ENCODE results near the gene SERAC1.
A peak's percentile ranks its signal among the peaks of the same experiment; 100 is the strongest.
"Not testable (repeated sequence)": the region's sequence is repeated elsewhere in the genome, so short reads cannot be mapped to it uniquely, and the experiment has no call there.

Gene SERAC1

GRCh38 chr6:158168040-158168289, at the start of gene SERAC1:
Gene SERAC1, minus strand, starts transcription at chr6:158168262. Its CDS starts 9,899 bp downstream, at chr6:158158363.
- TF ChIP-seq POLR2AphosphoS5 (IDR thresholded peaks at IDR 0.05; ENCODE audit: borderline replicate concordance, low read depth, low read length) (no peak), FOXP2 (optimal IDR thresholded peaks at IDR 0.05; ENCODE audit: control extremely low read depth, extremely low read length, insufficient read depth) (no peak), EZH2 (IDR thresholded peaks at IDR 0.05) (no peak)
- peak within 1 kb of the TSS; percentile 96 for H3K4me3 ChIP-seq
- no peak for DNase-seq (ENCODE audit: low read depth, low spot score)
- peak within 1 kb of the TSS; percentile 61; the same call in 1 of the 2 replicates for H3K27ac ChIP-seq
- peaks cover 22% of the 10 kb centered on the region for H3K36me3 ChIP-seq (ENCODE audit: insufficient read depth, low read length)
- peak within 1 kb of the TSS; percentile 97 for H3K9ac ChIP-seq (ENCODE audit: insufficient read length)
- H3K9me3 ChIP-seq (ENCODE audit: low read depth, low read length): no peaks in the 10 kb centered on the region

GRCh38 chr6:158213925-158214674, 46.0 kb upstream of the SERAC1 start:
- TF ChIP-seq POLR2AphosphoS5 (IDR thresholded peaks at IDR 0.05; ENCODE audit: borderline replicate concordance, low read depth, low read length) (no peak), EZH2 (IDR thresholded peaks at IDR 0.05) (no peak), FOXP2 (optimal IDR thresholded peaks at IDR 0.05; ENCODE audit: control extremely low read depth, extremely low read length, insufficient read depth) (no peak)
- Histone ChIP-seq H3K9ac (ENCODE audit: insufficient read length) (no peak overlapping the region), H3K9me3 (ENCODE audit: low read depth, low read length) (no peaks in the 10 kb centered on the region), H3K36me3 (ENCODE audit: insufficient read depth, low read length) (no peaks in the 10 kb centered on the region), H3K27ac (no peak overlapping the region), H3K4me3 (no peak overlapping the region)
- peak; percentile 56 for DNase-seq (ENCODE audit: low read depth, low spot score)

- Histone ChIP-seq H3K9ac (ENCODE audit: insufficient read length) (peak overlapping the region; percentile 33), H3K4me3 (no peak overlapping the region), H3K9me3 (ENCODE audit: low read depth, low read length) (no peaks in the 10 kb centered on the region), H3K27ac (peak overlapping the region; percentile 36; the same call in 1 of the 2 replicates), H3K36me3 (ENCODE audit: insufficient read depth, low read length) (no peaks in the 10 kb centered on the region)
- no peak for TF ChIP-seq EZH2 (IDR thresholded peaks at IDR 0.05)
- TF ChIP-seq FOXP2 (optimal IDR thresholded peaks at IDR 0.05; ENCODE audit: control extremely low read depth, extremely low read length, insufficient read depth): no peak
- no peak for TF ChIP-seq POLR2AphosphoS5 (IDR thresholded peaks at IDR 0.05; ENCODE audit: borderline replicate concordance, low read depth, low read length)
- no peak for DNase-seq (ENCODE audit: low read depth, low spot score)
These were observed 43.4 kb upstream of the SERAC1 start for GRCh38 chr6:158211273-158212055.

GRCh38 chr6:158209582-158210333, 41.7 kb upstream of the SERAC1 start:
- H3K27ac ChIP-seq; H3K9me3 ChIP-seq (ENCODE audit: low read depth, low read length); H3K4me3 ChIP-seq; DNase-seq (ENCODE audit: low read depth, low spot score); H3K9ac ChIP-seq (ENCODE audit: insufficient read length); H3K36me3 ChIP-seq (ENCODE audit: insufficient read depth, low read length): not testable (repeated sequence)

- H3K27ac ChIP-seq; H3K9ac ChIP-seq (ENCODE audit: insufficient read length); DNase-seq (ENCODE audit: low read depth, low spot score); H3K9me3 ChIP-seq (ENCODE audit: low read depth, low read length); H3K36me3 ChIP-seq (ENCODE audit: insufficient read depth, low read length); H3K4me3 ChIP-seq: not testable (repeated sequence)
These were observed 40.4 kb upstream of the SERAC1 start for GRCh38 chr6:158208226-158209030.

GRCh38 chr6:158207422-158207788, 39.3 kb upstream of the SERAC1 start:
- H3K9ac ChIP-seq (ENCODE audit: insufficient read length): no peak overlapping the region
- no peak for DNase-seq (ENCODE audit: low read depth, low spot score)
- TF ChIP-seq EZH2 (IDR thresholded peaks at IDR 0.05): no peak
- TF ChIP-seq POLR2AphosphoS5 (IDR thresholded peaks at IDR 0.05; ENCODE audit: borderline replicate concordance, low read depth, low read length): no peak
- TF ChIP-seq FOXP2 (optimal IDR thresholded peaks at IDR 0.05; ENCODE audit: control extremely low read depth, extremely low read length, insufficient read depth): no peak
- H3K27ac ChIP-seq: no peak overlapping the region
- no peaks in the 10 kb centered on the region for H3K36me3 ChIP-seq (ENCODE audit: insufficient read depth, low read length)
- H3K4me3 ChIP-seq: no peak overlapping the region
- H3K9me3 ChIP-seq (ENCODE audit: low read depth, low read length): no peaks in the 10 kb centered on the region

GRCh38 chr6:158206740-158207421, 38.8 kb upstream of the SERAC1 start:
- no peak overlapping the region for H3K9ac ChIP-seq (ENCODE audit: insufficient read length)
- no peak overlapping the region for H3K27ac ChIP-seq
- TF ChIP-seq FOXP2 (optimal IDR thresholded peaks at IDR 0.05; ENCODE audit: control extremely low read depth, extremely low read length, insufficient read depth): no peak
- TF ChIP-seq POLR2AphosphoS5 (IDR thresholded peaks at IDR 0.05; ENCODE audit: borderline replicate concordance, low read depth, low read length): no peak
- TF ChIP-seq EZH2 (IDR thresholded peaks at IDR 0.05): no peak
- no peaks in the 10 kb centered on the region for H3K9me3 ChIP-seq (ENCODE audit: low read depth, low read length)
- no peak for DNase-seq (ENCODE audit: low read depth, low spot score)
- H3K36me3 ChIP-seq (ENCODE audit: insufficient read depth, low read length): no peaks in the 10 kb centered on the region
- H3K4me3 ChIP-seq: no peak overlapping the region
